ENCODE data around the gene PTRH2. TPM values are rescaled to one million over a fixed set of nuclear protein-coding genes. Genes with fewer than 3 reads are reported as not detected.
"Not testable (repeated sequence)": the region's sequence is repeated elsewhere in the genome, so short reads cannot be mapped to it uniquely, and the experiment has no call there.

Gene PTRH2
- total RNA-seq, 1 donor, result 8.0 TPM

DNA sequence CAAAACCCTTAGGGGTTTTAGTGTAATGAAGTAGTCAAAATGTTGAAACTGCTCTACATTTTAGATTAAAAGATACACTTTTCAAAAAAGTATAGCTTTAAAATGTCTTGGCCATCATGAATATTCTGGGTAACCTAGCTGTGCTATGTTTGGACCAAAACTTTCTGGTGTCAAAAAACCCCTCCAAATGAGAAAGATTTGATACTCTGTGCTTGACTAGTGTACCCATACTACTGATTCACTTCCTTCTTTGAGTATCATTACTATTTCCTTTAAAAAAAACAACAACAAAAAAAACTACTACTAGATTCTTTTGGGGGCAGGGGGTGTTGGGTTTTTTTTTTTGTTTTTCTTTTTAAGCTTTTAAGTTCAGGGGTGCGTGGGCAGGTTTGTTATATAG lies 37.3 kb downstream of the PTRH2 start:
- H3K4me1 ChIP-seq (ENCODE audit: insufficient read depth, low read length), result peaks cover 49% of the 10 kb centered on the region
- TF ChIP-seq, protein P1, sequence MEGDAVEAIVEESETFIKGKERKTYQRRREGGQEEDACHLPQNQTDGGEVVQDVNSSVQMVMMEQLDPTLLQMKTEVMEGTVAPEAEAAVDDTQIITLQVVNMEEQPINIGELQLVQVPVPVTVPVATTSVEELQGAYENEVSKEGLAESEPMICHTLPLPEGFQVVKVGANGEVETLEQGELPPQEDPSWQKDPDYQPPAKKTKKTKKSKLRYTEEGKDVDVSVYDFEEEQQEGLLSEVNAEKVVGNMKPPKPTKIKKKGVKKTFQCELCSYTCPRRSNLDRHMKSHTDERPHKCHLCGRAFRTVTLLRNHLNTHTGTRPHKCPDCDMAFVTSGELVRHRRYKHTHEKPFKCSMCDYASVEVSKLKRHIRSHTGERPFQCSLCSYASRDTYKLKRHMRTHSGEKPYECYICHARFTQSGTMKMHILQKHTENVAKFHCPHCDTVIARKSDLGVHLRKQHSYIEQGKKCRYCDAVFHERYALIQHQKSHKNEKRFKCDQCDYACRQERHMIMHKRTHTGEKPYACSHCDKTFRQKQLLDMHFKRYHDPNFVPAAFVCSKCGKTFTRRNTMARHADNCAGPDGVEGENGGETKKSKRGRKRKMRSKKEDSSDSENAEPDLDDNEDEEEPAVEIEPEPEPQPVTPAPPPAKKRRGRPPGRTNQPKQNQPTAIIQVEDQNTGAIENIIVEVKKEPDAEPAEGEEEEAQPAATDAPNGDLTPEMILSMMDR (IDR thresholded peaks at IDR 0.05; ENCODE audit: extremely low read depth, low read depth, low read length), result no peak
- H3K4me3 ChIP-seq (ENCODE audit: insufficient read depth, low read length), result no peak overlapping the region
- H3K27ac ChIP-seq (ENCODE audit: low read depth, low read length), result peak overlapping the region; percentile 19
- DNase-seq (ENCODE audit: insufficient read length, low spot score, missing footprints), result no peak
- H3K9me3 ChIP-seq (ENCODE audit: low read depth, low read length), result no peaks in the 10 kb centered on the region
- H3K36me3 ChIP-seq (ENCODE audit: insufficient read depth, low read length), result peaks cover 70% of the 10 kb centered on the region
- H3K79me2 ChIP-seq (ENCODE audit: insufficient read depth, low read length), result peaks cover 68% of the 10 kb centered on the region
- no peaks in the 10 kb centered on the region for H3K27me3 ChIP-seq (ENCODE audit: insufficient read depth, low read length)
- no peak overlapping the region for H3K4me2 ChIP-seq (ENCODE audit: insufficient read depth, low read length)
- peaks cover 38% of the 10 kb centered on the region for H4K20me1 ChIP-seq (ENCODE audit: insufficient read depth, low read length)
- H2AFZ ChIP-seq (ENCODE audit: low read length), result no peak overlapping the region

DNA sequence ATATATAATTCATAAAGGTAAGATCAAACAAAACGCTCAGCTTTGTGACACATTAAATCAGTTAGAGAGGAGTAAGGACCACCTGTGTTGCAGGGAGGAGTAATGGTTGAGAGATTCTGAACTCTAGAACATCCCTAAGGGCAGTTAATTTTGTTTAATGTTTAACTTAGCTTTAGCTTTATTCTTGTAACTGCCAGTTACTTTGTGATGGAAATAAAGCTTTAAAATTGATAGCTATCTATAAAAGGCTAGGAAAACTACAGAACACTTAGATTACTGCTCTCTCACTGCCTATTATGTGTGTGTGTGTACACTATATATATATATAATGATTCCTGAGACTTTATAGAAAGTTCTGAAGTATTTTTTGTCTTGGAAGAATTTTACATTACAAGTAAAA lies 37.8 kb downstream of the PTRH2 start:
- Histone ChIP-seq H3K36me3 (ENCODE audit: insufficient read depth, low read length) (peaks cover 70% of the 10 kb centered on the region), H4K20me1 (ENCODE audit: insufficient read depth, low read length) (peaks cover 43% of the 10 kb centered on the region), H3K27ac (ENCODE audit: low read depth, low read length) (peak overlapping the region; percentile 52), H2AFZ (ENCODE audit: low read length) (no peak overlapping the region), H3K9me3 (ENCODE audit: low read depth, low read length) (no peaks in the 10 kb centered on the region), H3K4me3 (ENCODE audit: insufficient read depth, low read length) (no peak overlapping the region), H3K27me3 (ENCODE audit: insufficient read depth, low read length) (no peaks in the 10 kb centered on the region), H3K4me2 (ENCODE audit: insufficient read depth, low read length) (peak overlapping the region; percentile 21), H3K4me1 (ENCODE audit: insufficient read depth, low read length) (peaks cover 53% of the 10 kb centered on the region), H3K79me2 (ENCODE audit: insufficient read depth, low read length) (peaks cover 68% of the 10 kb centered on the region)
- TF ChIP-seq, protein P1 (IDR thresholded peaks at IDR 0.05; ENCODE audit: extremely low read depth, low read depth, low read length), result no peak
- no peak for DNase-seq (ENCODE audit: insufficient read length, low spot score, missing footprints)

DNA sequence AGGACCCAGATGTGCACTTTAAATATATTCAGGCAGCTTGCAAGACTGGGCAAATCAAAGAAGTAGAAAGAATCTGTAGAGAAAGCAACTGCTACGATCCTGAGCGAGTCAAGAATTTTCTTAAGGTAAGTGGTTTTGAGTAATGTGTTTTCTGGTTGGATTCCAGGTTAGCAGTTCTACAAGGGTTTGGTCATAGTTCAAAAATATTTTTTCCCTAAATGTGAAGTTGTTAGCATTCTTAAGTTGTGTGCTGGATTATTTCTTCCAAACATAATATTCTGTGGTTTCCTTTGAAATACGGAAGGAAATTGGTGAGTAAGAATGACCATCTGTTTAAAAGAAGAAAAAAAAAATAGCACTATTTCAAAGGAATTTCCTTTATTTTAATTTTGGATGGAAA lies 38.4 kb downstream of the PTRH2 start:
- peak overlapping the region; percentile 53 for H3K4me2 ChIP-seq (ENCODE audit: insufficient read depth, low read length)
- H3K4me3 ChIP-seq (ENCODE audit: insufficient read depth, low read length), result no peak overlapping the region
- TF ChIP-seq, protein P1 (IDR thresholded peaks at IDR 0.05; ENCODE audit: extremely low read depth, low read depth, low read length), result no peak
- DNase-seq (ENCODE audit: insufficient read length, low spot score, missing footprints), result peak; percentile 48
- H4K20me1 ChIP-seq (ENCODE audit: insufficient read depth, low read length), result peaks cover 43% of the 10 kb centered on the region
- H3K79me2 ChIP-seq (ENCODE audit: insufficient read depth, low read length), result peaks cover 66% of the 10 kb centered on the region
- no peaks in the 10 kb centered on the region for H3K27me3 ChIP-seq (ENCODE audit: insufficient read depth, low read length)
- H3K27ac ChIP-seq (ENCODE audit: low read depth, low read length), result peak overlapping the region; percentile 52
- H2AFZ ChIP-seq (ENCODE audit: low read length), result no peak overlapping the region
- no peaks in the 10 kb centered on the region for H3K9me3 ChIP-seq (ENCODE audit: low read depth, low read length)
- peaks cover 53% of the 10 kb centered on the region for H3K4me1 ChIP-seq (ENCODE audit: insufficient read depth, low read length)
- H3K36me3 ChIP-seq (ENCODE audit: insufficient read depth, low read length), result peaks cover 69% of the 10 kb centered on the region

DNA sequence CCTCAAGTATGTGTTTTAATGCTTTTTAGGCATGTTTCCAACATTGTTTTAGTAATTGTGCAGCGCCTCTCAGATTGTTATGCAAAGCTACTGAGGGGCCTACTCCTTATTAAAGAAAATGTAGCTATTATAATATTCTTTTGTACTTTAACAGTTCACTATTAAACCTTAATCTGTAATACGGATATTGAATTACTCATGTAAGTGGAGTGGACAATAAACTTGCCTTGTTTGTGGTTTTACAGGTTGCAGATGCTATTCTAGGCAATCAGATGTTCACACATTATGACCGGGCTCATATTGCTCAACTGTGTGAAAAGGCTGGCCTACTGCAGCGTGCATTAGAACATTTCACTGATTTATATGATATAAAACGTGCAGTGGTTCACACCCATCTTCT lies 41.0 kb downstream of the PTRH2 start:
- peaks cover 79% of the 10 kb centered on the region for H3K36me3 ChIP-seq (ENCODE audit: insufficient read depth, low read length)
- peaks cover 46% of the 10 kb centered on the region for H4K20me1 ChIP-seq (ENCODE audit: insufficient read depth, low read length)
- H3K9me3 ChIP-seq (ENCODE audit: low read depth, low read length), result no peaks in the 10 kb centered on the region
- no peak overlapping the region for H3K4me2 ChIP-seq (ENCODE audit: insufficient read depth, low read length)
- peaks cover 64% of the 10 kb centered on the region for H3K79me2 ChIP-seq (ENCODE audit: insufficient read depth, low read length)
- H3K27ac ChIP-seq (ENCODE audit: low read depth, low read length), result no peak overlapping the region
- TF ChIP-seq, protein P1 (IDR thresholded peaks at IDR 0.05; ENCODE audit: extremely low read depth, low read depth, low read length), result no peak
- H3K27me3 ChIP-seq (ENCODE audit: insufficient read depth, low read length), result no peaks in the 10 kb centered on the region
- no peak overlapping the region for H2AFZ ChIP-seq (ENCODE audit: low read length)
- peaks cover 47% of the 10 kb centered on the region for H3K4me1 ChIP-seq (ENCODE audit: insufficient read depth, low read length)
- no peak overlapping the region for H3K4me3 ChIP-seq (ENCODE audit: insufficient read depth, low read length)
- no peak for DNase-seq (ENCODE audit: insufficient read length, low spot score, missing footprints)

DNA sequence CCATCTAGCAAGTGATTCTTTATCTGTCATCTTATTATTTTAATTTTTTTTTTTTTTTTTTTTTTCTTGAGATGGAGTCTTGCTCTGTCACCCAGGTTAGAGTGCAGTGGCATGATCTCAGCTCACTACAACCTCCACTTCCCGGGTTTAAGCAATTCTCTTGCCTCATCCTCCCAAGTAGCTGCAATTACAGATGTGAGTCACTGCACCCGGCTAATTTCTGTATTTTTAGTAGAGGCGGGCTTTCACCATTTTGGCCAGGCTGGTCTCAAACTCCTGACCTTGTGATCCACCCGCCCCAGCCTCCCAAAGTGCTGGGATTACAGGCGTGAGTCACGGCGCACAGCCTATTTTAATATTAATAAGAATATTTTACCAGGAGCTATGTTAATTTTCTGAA lies 50.6 kb downstream of the PTRH2 start:
- H3K79me2 ChIP-seq (ENCODE audit: insufficient read depth, low read length), result peaks cover 76% of the 10 kb centered on the region
- H3K4me2 ChIP-seq (ENCODE audit: insufficient read depth, low read length), result peak overlapping the region; percentile 24
- peak overlapping the region; percentile 67 for H3K27ac ChIP-seq (ENCODE audit: low read depth, low read length)
- not testable (repeated sequence) for H3K9me3 ChIP-seq (ENCODE audit: low read depth, low read length); H3K4me3 ChIP-seq (ENCODE audit: insufficient read depth, low read length); H3K27me3 ChIP-seq (ENCODE audit: insufficient read depth, low read length); H2AFZ ChIP-seq (ENCODE audit: low read length); DNase-seq (ENCODE audit: insufficient read length, low spot score, missing footprints)
- peaks cover 33% of the 10 kb centered on the region for H4K20me1 ChIP-seq (ENCODE audit: insufficient read depth, low read length)
- H3K36me3 ChIP-seq (ENCODE audit: insufficient read depth, low read length), result peaks cover 81% of the 10 kb centered on the region
- peaks cover 26% of the 10 kb centered on the region for H3K4me1 ChIP-seq (ENCODE audit: insufficient read depth, low read length)
